Lung microvascular endothelial cell (primary cell): ENCODE data around the gene MRPL45. TPM values are rescaled to one million over a fixed set of nuclear protein-coding genes. Genes with fewer than 3 reads are reported as not detected.

Source experiments
- DNase-seq, 2 donors: peaks; one replicate each; pipeline versions ENCODE4 v3.0.0 to v3.0.0-alpha.2; 2010; ENCODE audit warnings: low read depth in 2 of 2
- total RNA-seq: library from RNA; depleted of rRNA; stranded (reverse); fragments of >200 nt; gene quantifications from 2 replicates; pipeline ENCODE4 v1.2.1, GENCODE V29; 2014

Gene MRPL45
- total RNA-seq, 1 donor from 2014 or later, result 26.4 TPM

GRCh38 chr17:38325221-38325851, 28.4 kb downstream of the MRPL45 start:
- DNase-seq, result no peak

GRCh38 chr17:38326996-38327792, 30.2 kb downstream of the MRPL45 start:
- DNase-seq, result peak in 1 of 2 donors; percentile 52

- DNase-seq, result no peak
Observed at GRCh38 chr17:38327936-38328335, 31.0 kb downstream of the MRPL45 start.

- no peak for DNase-seq
Observed at GRCh38 chr17:38328620-38329019, 31.7 kb downstream of the MRPL45 start.

GRCh38 chr17:38329284-38329683, 32.3 kb downstream of the MRPL45 start:
- no peak for DNase-seq

- DNase-seq, result no peak
Observed at GRCh38 chr17:38329808-38330730, 33.1 kb downstream of the MRPL45 start.

- DNase-seq, result no peak
Observed at GRCh38 chr17:38330941-38331411, 34.0 kb downstream of the MRPL45 start.

- no peak for DNase-seq
Observed at GRCh38 chr17:38332735-38333134, 35.8 kb downstream of the MRPL45 start.

GRCh38 chr17:38333635-38334295, 36.8 kb downstream of the MRPL45 start:
- DNase-seq, result peak; percentile 25 to 52

- DNase-seq, result no peak
Observed at GRCh38 chr17:38334480-38335364, 37.8 kb downstream of the MRPL45 start.

- no peak for DNase-seq
Observed at GRCh38 chr17:38336838-38337237, 39.9 kb downstream of the MRPL45 start.

GRCh38 chr17:38338053-38338452, 41.1 kb downstream of the MRPL45 start:
- DNase-seq, result no peak

- no peak for DNase-seq
Observed at GRCh38 chr17:38338535-38338934, 41.6 kb downstream of the MRPL45 start.

GRCh38 chr17:38339891-38340290, 42.9 kb downstream of the MRPL45 start:
- DNase-seq, result no peak

GRCh38 chr17:38341035-38341721, 44.2 kb downstream of the MRPL45 start:
- peak; percentile 41 to 78 for DNase-seq

- no peak for DNase-seq
Observed at GRCh38 chr17:38342886-38343607, 46.1 kb downstream of the MRPL45 start.

- no peak for DNase-seq
Observed at GRCh38 chr17:38343608-38344419, 46.8 kb downstream of the MRPL45 start, which contains the start of gene GPR179. Gene GPR179 (minus strand): TSS chr17:38343956. CDS start chr17:38343789, 167 bp downstream.

- no peak for DNase-seq
Observed at GRCh38 chr17:38344420-38344745, 47.4 kb downstream of the MRPL45 start.
